ENCODE measurements around the gene PLEKHN1.

PLEKHN1 gene

DNA sequence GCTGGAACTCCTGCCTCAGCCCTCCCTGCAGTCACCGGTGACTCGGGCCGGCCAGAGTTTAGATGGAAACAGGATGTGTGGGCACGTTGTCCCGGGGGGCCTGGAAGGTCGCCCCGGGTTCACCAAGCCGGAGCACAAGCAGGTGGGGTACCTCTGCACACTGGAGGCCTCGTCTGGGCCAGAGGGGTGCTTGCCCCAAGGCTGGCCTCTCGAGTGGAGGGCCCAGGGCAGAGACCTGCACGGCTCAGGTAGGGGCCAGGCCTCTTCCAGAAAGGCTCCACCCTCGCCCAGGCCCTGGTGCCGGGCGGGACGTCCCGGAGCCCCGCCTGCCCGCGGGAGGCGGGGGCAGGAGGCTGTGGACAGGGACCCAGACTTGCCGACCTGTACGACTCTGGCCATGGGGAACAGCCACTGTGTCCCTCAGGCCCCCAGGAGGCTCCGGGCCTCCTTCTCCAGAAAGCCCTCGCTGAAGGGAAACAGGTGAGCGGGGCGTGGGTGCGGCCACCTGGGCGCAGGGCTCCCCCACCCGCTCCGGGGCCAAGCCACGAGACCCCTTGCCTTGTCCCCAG is at the start of gene PLEKHN1:
Gene PLEKHN1, plus strand, starts transcription at position 348 of the 569 bp plus-strand sequence. Its CDS starts 50 bp downstream, at position 398.
- DNase-seq (ENCODE audit: low read depth, low spot score) = no peak

- DNase-seq (ENCODE audit: low read depth, low spot score) = no peak
Observed at GRCh38 chr1:917076-917459, 49.2 kb upstream of the PLEKHN1 start.

- no peak for DNase-seq (ENCODE audit: low read depth, low spot score)
Observed at GRCh38 chr1:917466-918091, 48.7 kb upstream of the PLEKHN1 start.

GRCh38 chr1:918353-918752 is 47.9 kb upstream of the PLEKHN1 start:
- no peak for DNase-seq (ENCODE audit: low read depth, low spot score)

- no peak for DNase-seq (ENCODE audit: low read depth, low spot score)
Observed at GRCh38 chr1:918843-919242, 47.4 kb upstream of the PLEKHN1 start.

DNA sequence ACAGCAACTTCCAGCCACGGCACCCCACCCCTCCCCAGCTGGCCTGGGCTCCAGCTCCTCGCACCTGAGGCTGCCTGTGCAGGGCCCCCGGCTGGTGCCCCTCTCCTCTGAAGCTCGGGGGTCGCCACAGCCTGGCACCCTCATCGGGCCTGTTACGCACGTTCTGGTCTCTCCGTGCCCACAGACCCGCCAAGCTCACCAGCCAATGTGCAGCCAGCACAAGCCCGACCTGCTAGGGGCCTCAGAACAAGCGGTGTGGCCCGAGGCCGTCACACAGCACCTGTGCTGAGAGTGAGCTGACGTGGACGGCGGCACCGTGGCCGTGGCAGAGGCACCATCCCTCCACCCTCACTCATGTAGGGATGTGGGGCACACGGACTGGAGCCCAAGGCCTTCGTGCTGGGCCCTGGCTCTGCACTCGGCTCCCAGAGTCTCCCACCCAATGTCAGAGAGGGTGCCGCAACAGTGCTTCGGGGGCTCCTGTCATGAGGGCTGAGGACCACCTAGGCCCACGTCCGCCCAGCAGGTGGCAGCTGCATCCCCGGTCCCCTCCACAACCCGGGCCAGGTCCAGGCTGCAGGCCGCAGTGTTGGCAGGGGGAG is 46.9 kb upstream of the PLEKHN1 start:
- DNase-seq (ENCODE audit: low read depth, low spot score) = no peak

GRCh38 chr1:920010-920409 is 46.3 kb upstream of the PLEKHN1 start:
- no peak for DNase-seq (ENCODE audit: low read depth, low spot score)

GRCh38 chr1:920521-920920 is 45.8 kb upstream of the PLEKHN1 start:
- no peak for DNase-seq (ENCODE audit: low read depth, low spot score)

DNA sequence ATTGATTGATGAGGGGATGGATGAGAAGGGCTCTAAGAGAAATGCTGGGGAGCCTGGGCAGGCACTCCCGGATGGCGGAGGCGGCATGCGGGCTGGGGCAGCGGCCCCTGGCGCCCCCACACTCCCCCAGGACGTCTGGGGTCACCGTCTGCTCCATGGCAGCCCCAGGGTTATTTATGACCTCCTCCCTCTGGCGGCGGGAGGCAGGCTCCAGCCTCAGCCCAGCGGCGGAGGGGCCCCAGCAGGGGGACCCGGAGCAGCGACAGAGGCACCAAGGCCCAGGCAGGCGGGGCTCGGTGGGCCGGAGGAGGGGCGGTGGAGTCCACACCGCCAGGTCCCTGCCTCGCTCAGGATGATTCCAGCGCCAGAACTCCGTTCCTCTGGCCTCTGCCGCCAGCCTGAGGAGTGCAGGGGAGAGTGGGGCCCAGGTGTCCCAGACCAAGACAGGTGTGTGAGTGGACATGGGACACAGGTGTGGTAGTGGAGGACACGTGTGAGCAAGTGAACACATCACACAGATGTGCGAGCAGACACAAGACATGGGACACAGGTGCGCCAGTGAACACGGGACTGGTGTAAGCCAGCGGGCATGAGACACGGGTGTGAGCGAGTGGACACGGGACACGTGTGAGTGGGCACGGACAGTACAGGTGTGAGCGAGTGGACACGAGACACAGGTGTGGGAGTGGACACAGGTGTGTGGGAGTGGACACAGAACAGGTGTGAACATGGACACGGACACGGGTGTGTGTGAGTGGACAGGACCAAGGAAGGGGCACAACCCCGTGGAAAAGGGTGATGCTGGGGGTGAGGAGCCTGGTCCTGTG is 45.1 kb upstream of the PLEKHN1 start:
- no peak for DNase-seq (ENCODE audit: low read depth, low spot score)

DNA sequence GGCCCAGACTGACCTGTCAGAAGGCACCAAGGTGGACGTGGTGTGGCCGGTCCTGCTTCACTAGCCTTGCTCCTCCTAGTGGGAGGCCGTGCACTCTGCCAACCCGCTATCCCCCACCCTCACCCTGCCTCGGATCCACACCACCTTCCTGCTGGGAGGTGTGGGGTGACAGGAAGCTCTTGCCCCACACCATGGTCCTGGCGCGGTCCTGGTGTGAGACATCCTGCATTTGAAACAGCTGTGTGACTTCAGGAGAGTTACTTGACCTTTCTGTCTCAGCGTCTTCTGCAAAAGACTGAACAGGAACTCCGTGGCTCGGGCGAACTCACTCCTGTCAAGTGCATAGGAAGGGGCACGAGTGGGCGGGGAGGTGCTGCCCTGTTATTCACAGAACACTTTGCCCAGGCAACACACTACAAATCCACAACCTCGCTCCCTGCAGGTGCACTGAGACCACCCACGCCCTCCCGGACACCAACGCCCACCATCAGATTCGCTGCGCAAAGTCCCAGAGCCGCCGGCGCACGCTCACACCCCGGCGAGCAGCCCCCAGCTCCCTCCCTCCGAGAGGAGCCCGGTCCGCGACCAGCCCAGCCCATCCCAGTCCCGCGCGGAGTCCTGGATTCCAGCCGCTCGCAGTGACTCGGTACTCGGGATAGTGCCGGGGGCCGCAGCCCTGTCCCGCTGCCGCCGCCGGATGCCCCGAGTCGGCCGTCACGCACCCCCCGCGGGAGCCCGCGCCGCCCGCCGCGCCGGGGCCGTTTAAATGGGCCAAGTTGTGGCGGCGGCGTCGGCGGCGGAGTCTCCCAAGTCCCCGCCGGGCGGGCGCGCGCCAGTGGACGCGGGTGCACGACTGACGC is 42.9 kb upstream of the PLEKHN1 start, which contains the start of gene SAMD11:
Gene SAMD11, plus strand, starts transcription at position 793 of the 860 bp plus-strand sequence. CDS start 509 bp downstream, outside the sequence.
- DNase-seq (ENCODE audit: low read depth, low spot score) = no peak

DNA sequence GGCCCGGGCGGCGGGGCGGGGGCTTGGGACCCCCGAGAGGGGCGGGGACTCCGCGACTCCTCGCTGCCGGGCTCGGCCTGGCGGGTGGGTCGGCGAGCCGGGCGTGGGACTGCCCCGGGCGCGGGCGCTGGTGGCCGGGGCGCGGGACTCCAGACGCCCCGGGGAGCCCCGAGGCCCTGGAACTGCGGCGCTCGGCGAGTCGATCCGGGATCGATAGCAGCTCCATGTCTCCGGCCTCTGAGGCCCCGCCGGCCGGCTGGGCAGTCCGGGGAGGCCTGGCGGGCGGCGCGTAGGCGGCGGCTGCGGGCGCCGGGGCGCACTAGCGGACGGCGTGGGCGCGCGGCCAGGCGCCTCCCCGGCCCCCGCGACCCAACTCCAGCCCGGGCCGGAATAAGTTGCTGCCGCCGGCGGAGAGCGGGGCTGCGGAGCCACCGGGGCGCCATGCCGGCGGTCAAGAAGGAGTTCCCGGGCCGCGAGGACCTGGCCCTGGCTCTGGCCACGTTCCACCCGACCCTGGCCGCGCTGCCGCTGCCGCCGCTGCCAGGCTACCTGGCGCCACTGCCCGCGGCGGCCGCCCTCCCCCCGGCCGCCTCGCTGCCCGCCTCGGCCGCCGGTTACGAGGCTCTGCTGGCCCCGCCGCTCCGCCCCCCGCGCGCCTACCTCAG is 42.2 kb upstream of the PLEKHN1 start:
- DNase-seq (ENCODE audit: low read depth, low spot score) = no peak

DNA sequence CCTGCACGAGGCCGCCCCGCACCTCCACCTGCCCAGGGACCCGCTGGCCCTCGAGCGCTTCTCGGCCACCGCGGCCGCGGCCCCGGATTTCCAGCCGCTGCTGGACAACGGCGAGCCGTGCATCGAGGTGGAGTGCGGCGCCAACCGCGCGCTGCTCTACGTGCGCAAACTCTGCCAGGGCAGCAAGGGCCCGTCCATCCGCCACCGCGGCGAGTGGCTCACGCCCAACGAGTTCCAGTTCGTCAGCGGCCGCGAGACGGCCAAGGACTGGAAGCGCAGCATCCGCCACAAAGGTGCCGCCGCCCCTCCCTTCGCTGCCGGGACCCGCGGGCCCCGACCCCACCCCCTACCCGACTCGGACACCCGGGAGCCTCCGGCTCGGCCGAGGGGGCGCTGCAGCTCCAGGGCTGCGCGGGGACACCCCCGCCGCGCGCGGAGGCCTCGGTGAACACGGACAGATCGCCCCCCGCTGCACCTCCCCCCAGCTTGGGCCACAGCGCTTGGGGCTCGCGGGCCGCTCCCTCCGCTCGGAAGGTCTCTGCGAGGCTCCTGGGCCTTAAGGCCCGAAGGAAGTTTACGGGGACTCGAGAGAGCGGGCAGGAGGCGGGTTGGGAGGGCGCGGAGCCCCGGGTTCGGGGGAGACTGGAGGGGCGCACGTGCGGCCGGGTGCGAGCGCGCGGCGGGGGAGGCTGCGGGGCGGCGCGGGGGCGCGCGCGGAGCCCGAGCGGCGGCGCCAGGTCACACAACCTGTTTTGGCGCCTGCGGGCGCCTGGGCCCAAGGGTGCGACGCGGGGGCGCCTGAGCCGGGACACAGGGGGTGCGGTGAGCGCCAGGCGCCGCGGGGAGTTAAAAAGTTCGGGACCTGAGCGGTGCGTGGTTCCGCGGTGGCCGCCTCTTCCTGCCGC is 41.4 kb upstream of the PLEKHN1 start:
- no peak for DNase-seq (ENCODE audit: low read depth, low spot score)

DNA sequence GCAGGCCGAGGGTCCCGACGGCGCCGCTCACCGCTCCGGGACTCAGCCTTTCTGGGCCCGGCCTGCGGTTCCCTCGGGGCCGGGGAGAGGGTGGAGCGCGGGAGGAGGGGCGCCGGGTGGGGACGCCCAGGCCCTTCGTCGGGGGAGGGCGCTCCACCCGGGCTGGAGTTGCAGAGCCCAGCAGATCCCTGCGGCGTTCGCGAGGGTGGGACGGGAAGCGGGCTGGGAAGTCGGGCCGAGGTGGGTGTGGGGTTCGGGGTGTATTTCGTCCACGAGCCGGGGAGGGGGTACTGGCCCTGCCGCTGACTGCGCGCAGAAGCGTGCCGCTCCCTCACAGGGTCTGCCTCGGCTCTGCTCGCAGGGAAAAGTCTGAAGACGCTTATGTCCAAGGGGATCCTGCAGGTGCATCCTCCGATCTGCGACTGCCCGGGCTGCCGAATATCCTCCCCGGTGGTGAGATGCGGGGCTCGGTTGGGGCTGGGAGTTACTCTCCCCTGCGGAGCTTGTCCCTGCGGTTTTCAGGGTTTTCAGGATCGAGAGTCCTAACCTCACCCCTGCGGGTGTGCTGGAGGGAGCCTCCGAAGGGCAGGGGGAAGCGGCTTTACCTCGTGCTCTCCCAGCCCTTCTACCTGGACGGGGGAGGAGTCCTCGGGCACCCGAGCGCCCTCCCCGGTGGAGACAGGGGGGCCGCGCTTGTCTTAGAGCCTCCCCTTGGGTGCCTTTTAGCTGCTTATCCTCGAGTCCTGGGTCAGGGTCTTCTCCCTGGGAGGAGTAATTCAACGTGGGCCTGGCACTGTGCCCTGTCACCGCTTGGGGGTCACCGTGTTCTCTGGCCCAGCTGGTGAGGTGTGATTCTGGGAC is 40.5 kb upstream of the PLEKHN1 start:
- DNase-seq (ENCODE audit: low read depth, low spot score) = no peak

- no peak for DNase-seq (ENCODE audit: low read depth, low spot score)
Observed at GRCh38 chr1:927234-927633, 39.0 kb upstream of the PLEKHN1 start.

- no peak for DNase-seq (ENCODE audit: low read depth, low spot score)
Observed at GRCh38 chr1:927748-928147, 38.5 kb upstream of the PLEKHN1 start.

GRCh38 chr1:928825-929661 is 37.2 kb upstream of the PLEKHN1 start:
- no peak for DNase-seq (ENCODE audit: low read depth, low spot score)

GRCh38 chr1:929712-930632 is 36.3 kb upstream of the PLEKHN1 start:
- no peak for DNase-seq (ENCODE audit: low read depth, low spot score)

Measured in iPS DF 19.7 (cell line).